Dermis microvascular lymphatic vessel endothelial cell (primary cell): ENCODE results near the gene MACROD1. TPM values are rescaled to one million over a fixed set of nuclear protein-coding genes. Genes with fewer than 3 reads are reported as not detected.

ENCODE experiments used
- DNase-seq, 2 donors: peaks; one replicate each; pipeline versions ENCODE4 v3.0.0 to v3.0.0-alpha.2; 2010; ENCODE audit warnings: low read depth in 2 of 2
- total RNA-seq: library from RNA; depleted of rRNA; stranded (reverse); fragments of >200 nt; gene quantifications from 2 replicates; pipeline ENCODE4 v1.2.1, GENCODE V29; 2014

Gene MACROD1
- total RNA-seq, 1 donor from 2014 or later = 23.1 TPM

DNA sequence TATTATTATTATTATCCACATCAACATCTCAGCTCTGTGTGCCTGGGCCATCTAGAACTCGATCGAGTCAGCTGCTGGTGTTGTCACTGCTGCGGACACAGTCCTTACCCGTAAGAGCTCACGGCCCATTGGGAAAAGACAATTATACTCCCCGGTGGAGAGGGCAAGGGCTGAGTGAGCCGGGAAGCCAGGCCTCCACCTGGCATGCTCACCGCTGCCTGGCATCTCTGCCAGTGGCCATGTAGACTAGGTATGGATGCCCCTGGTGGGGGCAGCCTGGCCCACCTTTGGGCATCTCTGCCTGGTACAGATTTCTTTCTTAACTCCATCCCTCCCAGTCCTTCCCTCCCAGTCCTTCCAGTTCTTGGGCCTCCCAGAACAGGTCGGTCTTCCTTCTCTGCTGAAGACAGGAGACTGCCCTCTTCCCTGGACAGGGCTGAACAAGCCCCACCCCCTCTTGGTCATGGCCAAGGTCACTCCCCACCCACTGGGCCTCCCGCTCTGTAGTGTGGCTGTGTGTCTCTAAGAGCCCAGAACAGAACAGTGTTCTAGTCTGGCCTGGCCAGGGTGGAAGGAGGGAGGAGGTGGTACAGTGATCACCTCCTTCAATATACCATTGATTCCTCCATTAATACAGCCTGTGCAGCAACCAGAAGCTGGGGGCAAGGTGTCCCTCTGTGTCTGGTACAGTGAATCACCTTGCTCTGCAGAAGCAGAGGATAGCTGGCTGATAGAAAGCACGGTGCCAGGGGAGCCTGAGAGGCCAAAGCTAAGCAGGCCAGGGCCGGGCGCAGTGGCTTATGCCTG is 72.5 kb downstream of the MACROD1 start:
- DNase-seq = no peak

DNA sequence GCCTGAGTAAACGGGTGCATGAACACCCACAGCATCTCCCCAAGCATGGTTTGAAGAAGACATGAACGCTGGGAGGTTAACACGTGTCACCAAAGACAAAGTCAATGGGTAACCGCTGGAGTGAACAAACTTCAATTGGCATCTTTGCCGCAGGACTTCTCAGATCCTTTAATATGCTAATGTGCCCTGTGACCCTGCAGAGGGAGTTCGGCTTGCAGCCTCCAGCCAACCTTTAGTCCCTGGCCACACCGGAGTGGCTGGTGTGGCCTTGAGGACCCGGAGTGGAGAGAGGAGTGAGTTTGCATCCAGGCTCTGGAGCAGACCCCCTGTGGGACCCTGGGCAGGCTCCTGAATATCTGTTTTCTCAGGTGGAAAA is 73.2 kb downstream of the MACROD1 start:
- DNase-seq = no peak

DNA sequence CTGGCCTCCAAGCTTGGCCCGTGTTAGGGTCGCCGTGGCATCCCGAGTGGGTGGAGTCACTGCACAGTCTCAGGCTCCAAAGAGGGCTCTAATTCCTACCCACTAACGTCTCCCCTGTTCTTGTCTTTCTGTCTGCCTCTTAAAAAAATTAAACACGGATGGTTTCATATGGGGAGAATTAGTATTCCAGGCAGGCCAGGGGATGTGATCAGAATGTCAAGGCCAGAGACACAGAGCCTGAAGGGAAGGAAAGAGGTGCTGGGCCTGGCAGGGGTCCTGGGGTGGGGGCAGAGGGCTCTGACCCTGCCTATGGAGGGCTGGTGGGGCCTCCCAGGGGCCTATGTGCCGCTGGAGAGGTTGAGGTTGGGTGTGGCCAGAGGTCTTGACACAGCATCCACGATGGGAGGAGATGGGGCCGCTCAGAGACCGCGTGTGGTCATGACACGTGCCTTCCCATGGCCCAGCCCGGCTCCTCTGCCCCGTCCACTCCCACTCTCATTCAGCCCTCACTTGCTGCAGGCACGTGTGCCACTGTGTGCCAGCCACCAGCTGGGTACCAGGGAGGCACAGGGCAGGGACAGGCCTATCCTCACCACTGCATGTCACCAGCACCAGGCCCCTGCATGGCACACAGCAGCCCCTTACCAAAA is 73.7 kb downstream of the MACROD1 start:
- DNase-seq = no peak

DNA sequence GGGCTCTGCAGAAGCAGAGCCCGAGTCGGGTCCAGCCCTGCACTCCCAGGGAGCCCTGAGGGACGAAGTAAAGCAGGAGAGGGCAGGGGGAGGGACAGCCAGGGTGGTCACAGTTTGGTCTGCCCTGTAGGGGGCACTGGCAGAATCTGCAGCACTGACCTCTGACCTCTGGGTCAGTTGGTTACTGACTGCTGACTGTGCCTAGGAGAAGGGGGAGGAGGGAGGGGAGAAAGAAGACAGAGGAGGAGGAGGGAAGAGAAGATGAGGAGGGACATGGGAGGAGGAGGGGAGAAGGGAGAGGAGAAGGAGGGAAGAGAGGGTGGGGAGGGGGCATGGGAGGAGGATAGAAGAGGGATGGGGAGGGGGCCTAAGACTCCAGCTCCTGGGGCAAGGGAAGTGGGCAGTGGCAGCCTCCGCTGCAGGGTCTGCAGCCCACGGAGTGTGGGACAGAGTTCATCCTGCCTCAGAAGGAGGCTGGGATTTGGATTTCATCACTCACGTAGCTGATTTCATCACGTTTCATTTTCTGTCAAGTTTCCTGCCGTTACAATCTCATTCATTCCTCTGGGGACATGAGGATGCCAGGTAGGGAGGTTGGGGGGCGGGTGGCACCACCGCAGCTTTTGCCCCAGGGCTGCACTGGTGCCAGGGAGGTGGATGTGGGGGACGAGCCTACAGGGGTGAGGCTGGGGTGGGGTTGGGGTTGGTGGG is 75.0 kb downstream of the MACROD1 start:
- no peak for DNase-seq

DNA sequence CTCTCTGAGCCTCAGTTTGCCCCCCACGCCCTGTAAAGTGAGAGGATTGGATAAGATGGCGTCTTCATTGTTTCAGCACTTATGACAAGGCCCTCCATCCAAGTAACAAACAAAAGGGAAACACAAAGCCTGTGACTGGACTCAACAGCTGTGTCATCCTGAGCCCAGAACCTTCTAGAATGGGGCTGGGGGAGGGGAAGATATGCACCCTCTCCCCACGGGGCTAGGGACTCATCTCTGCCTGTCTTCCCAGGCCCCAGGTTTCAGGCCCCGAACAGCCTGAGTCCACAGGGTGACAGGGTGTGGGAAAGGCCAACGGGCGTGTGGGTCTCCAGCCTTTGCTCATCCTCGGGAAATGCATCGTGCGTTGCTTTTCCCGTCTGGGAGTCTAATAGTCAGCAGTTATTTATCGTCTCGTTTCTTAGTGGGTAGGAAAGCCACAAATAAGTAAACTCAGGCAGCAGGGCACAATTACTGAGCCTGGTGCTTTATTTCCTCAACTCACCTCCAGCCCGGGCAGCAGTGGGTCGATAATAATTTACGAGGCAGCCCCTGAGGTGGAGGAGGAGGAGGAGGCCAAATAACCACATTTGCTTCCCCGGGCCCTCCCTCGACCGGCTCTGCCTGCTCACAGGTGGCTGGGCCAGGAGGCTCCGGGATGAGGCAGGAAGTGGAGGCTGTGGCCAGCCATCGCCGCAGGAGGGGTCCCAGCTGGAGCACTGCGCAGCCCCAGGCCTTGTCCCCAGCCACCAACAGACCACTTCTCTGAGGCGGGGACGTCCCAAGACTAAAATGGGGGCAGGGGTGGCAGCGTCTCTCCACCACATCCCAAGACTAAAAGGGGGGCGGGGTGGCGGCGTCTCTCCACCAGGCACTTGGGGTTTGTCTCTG is 75.8 kb downstream of the MACROD1 start:
- DNase-seq = no peak

DNA sequence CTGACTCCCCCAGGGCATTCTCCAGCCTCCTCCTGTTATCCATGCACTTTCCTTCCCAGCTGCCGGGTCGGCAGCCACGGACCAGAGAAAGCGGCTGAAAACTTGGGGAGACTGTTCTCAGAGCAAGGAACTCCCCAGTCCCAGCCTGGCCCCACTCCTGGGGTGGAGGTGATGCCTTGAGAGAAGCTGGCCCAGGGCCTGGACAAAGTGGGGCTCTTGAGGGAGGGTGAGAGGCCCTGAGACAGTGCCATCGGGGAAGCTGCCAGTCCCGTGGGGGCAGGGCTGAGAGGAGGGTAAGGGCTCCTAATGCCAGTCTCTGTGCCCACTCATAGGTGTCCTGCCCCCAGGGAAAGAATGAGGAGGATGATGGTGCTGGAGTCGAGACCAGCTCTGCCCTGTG is 76.4 kb downstream of the MACROD1 start:
- no peak for DNase-seq

DNA sequence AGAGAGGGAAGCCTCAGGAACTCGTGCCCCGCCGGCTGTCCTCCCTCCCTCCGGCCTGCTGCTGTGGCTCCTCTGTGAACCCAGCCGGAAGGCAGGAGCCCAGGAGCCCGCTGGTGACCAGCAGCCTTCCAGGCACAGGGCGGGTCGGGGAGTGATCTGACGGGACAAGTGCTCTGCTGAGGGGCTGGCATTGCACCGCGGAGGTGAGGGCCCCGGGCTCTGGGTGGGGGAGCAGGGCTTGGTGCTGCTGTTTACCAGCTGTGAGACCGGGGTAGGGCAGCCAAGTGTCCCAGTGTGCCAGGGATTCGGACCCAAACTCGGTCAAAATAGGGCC is 76.9 kb downstream of the MACROD1 start:
- no peak for DNase-seq

DNA sequence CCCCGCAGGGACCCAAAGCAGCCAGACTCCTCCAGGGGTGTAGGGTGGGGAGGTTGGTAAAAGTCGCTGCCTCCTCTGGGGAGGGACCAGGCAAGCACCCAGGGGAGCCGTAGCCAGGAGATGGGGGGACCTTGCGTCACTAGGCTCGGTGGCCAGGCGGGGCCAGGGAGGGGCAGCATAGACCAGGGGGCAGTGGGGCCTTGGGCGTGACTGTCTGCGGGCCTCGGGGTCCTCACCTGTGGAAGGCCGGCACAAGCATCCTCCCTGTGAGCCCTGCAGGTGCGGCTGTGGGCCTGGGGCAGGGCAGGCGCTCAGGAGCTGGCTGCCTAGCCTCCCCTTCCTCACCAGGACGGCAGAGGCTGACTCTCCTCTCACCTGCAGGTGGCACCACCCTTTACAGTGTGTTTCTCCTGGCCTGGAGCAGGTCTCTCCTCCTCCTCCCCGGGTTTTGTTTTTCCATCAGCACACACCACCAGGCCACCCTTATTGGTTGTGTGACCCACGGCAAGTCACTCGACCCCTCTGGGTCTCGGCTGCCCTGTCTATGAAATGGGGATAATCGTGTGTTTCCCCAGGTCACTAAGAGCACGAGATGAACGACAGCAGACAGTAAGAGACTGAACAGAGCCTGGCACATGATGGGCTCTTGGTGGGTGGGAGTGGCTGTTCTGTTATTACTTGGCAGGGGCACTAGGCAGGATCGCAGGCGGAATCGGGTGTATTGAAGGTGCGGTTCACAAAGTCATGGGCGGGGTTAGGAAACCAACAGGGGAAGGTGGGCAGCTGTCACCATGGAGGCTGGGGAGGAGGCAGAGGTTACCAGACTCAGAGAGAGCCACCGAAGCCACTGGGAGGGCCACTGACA is 77.5 kb downstream of the MACROD1 start:
- no peak for DNase-seq

DNA sequence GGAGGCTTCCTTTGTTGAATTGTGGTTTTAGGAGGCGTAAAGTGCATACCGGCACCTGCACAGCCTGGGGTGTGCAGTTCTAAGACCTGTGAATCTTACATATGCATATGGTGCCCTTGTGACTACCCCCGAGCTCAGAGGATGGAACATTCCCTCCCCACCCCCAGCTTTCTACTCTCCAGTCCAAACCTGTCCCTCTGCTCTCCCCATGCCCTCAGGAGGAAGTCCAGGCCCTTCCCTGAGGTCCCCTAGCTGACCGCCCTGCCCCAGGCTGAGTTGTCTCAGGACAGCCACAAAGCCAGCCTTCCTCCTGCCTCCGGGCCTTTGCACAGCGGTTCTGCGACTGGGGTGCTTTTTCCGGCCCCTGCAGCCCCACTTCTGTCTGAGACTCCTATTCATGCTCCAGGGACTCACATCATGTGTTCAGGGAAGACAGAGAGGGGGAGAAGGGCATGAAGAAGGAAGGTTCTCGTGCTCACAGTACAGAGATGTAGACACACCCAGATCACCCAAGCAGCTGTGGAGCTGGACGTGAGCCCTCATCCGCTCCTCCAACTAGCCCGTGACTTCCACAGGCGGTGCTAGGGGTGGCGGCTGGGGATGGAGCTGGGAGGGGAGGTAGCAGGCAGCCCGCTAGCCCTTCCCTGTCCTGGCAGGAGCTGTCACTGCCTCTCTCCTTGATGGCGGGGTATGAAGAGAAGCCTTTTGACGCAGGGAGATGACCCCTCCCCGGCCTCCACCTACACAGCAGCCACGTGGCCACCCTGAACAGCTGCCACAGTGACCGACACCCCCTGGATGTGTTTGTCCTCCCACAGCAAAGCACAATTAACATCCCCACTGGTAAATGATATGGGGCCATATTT is 79.4 kb downstream of the MACROD1 start:
- no peak for DNase-seq

DNA sequence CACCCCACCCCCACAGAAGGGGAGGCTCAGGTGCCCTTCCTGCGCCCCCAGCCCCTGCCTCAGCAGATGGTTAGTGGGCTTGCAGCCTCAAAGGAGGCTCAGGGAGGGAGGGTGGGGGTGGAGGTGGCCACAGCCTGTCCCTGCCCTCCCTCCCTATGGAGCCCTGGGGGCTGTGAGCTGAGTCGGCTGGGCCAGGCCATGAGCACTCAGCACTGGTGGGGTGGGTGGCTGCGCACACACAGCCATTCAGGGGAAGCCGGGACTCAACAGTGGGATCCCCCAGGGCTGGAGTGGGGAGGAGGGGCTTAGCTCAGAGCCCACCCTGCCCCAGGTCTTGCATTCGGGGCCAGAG is 80.0 kb downstream of the MACROD1 start:
- no peak for DNase-seq

DNA sequence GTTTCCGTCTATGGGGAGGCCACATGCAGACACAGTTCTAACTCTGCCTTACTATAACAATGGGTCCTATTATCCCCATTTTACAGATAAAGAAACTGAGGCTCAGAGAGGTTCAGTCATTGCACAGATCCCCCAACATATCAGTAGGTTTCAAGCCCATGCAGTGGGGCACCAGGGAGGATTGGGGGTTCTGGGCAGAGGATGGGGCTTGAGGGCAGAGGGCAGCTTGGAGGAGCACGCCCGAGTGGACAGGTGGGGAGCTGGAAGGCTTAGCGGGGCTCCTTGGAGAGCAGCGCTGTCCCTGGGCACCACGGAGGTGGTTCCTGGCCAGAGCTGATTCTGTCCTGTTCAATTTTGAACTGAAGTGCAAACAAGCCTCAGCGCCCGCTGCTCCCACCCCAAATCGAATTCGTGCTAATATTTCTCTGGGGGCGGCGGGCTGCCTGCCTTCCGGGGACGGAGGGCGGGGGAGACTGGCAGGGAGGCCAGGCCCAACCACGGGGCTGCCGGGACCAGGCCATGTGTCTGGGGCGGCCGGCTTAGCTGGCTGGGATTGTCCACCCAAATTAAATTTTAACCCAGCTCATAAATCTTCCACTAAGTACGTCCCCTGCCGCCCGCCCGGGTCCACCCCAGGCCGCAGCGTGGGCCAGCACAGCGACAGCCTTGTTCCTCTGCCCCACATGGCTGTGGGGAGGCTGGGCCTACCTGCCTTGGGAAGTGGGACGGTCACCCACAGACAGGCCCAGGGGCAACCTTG is 80.8 kb downstream of the MACROD1 start:
- DNase-seq = no peak

DNA sequence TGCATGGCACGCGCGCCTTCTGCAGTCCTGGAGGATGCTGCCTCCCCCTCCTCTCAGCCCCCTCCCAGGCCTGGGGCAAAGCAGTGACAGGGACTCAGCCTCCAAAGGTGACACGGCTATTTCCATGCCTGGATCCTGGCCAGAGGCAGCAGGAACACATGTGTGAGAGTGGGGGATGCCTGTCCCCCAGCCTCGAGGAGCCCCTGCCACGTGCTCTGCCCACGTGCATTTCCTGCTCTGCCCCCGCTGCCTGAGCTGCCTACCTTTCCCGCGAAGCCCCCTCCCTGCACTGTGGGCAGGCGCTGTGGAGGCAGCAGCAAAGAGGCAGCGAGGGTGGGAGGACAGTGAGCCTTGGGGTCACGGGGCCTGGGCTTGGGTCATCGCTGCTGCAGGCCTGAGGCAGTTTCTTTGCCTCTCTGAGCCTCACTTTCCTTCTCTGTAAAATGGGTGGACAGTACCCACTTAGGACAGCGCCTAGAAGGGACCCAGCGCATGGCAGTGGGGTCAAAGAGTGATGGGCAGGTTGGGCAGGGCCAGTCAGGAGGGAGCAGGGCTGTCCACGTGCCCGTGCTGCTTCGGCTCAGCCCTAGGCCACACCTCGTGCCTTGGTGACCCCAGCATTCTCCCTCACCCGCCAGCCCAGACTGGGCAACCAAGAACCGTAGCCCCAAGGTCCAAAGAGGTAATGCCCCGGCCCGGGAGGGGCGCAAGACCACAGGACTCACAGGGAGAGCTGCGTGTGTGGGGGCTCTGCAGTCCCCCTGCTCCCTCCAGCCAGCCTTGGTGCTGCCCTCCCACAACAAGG is 81.6 kb downstream of the MACROD1 start:
- DNase-seq = no peak

DNA sequence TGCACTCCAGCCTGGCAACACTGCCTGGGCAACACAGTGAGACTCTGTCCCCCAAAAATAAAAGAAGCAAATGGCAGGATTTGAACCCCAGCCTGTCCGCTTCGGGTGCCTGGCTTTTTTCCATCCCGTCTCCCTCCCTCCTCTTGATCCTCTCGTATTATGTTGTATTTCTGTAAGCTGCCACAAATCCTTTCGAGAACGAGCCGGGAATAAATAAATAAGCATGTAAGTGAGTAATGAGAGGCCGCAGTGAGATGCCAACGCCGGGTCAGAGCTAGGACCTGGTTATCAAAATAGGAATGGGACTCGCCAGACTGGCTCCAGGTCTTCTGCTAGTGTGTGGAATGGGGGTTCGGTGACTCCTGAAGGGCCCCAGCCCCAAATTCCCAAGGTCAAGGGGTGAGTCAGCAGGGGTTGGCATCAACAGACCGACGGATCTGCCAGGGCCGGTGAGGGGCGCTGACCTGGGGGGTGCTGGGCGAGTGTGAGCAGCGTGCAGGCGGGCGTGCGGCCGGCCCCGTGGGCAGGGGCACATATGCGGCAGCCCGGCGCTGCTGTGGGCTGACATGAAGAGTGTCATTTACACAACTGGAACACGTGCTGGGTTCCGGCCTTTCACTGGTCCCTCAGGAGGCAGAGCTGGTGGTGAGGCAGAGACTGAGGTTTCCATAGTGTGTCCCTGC is 82.4 kb downstream of the MACROD1 start:
- no peak for DNase-seq

DNA sequence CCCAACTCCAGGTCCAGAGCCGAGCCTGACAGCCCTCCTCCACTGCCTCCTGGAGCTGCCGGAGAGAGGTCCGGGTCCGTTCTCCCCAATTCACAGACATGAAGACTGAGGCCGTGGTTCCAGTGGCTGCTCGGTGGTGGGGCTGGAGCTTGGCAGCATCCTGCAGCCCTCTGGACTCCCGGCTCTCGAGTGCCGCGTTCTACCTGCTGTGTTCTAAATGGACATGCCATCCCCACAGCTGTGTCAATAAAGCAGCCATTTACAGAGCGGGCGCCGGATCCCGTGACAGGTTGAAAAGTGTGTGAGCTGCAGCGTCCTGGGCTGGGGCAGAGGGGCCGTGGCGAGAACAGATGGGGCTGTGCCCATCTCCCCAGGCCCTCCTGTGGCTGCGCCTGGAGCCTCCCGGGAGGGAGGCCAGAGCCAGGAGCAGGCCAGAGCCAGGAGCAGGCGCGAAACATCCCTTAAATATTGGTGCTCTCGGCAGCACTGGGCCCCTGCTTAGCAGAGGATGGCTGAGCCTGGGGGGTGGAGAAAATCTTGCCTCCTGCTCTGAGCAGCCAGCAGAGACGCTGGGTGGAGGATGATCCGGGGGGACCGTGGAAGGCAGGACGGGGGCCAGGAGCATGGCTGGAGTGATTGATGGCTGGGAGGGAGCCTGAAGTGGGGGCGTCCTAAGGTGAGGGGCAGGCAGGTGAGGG is 84.0 kb downstream of the MACROD1 start:
- no peak for DNase-seq

DNA sequence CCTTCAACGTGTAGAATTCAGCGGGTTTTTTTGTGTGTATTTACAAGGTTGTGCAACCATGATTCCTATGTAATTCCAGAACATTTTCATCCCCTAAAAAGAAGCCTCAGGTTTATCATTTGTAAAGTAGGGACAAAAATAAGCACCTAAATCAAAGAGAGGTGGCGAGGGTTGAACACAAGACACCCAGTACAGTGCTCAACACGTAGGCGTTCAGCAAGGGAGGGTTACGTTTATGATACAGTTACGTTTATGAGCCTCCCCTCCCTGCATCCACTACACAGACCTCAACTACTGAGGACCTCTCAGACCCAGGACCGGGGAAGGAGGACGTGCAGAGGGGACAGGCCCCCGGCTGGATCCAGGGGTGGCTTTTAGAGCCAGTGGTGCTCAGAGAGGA is 85.5 kb downstream of the MACROD1 start:
- DNase-seq = no peak

DNA sequence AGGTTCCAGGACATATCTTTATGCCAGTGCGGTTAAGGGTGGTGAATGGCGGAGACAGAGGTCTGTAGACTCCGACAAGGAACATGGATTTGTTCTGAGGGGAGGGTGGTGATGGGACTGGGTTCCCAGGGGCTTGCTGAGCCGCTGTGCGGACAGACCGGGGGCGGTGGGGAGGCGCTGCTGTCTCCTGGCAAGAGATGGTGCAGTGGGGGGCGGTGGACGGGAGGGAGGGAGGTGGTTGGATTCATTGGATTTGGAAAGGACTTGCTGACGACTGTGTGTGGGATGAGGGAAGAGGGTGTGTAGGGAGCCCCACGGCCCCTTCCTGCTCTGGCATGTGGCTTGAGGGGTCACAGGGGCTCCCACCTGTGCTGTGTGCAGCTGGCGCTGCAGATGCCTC is 87.0 kb downstream of the MACROD1 start:
- no peak for DNase-seq

DNA sequence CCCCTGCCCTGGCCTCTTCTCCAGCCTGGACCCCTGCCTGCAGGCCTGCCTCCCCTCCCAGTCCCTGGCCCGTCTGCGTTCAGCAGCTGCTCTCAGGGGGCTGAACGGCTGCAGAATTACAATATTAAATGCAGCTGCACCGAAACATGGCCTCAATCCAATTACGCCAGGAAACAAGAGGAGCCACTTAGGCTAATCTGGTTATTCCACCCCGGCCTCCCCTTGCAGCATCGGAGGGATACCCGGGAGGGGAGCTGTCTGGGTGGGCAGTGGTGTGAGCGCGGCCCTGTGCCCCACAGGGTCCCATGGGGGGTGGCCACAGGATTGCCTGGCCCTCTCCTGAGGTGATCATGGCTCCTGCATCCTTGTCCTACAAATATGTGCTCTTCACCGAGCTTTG is 87.6 kb downstream of the MACROD1 start:
- DNase-seq = no peak
